GM23338 (cell line): Measurements from ENCODE around the gene AGPAT4. TPM values are rescaled to one million over a fixed set of nuclear protein-coding genes. Genes with fewer than 3 reads are reported as not detected.
"Not testable (repeated sequence)": the region's sequence is repeated elsewhere in the genome, so short reads cannot be mapped to it uniquely, and the experiment has no call there.

Source experiments
- ATAC-seq: fragments of 200-7000 bp; cut with Tn5 transposase; 3 replicates; pipeline ENCODE4 v1.9.1; 2020
- DNase-seq: peaks from one replicate; pipeline ENCODE4 v3.0.0-alpha.2; 2015; ENCODE audit warnings: low spot score
- H2AFZ ChIP-seq: fragments of 200-600 bp; sonication (generic); 2 replicates; pipeline ENCODE4 v1.8.0; 2016; ENCODE audit warnings: antibody characterized with exemption, mild to moderate bottlenecking, moderate library complexity
- H3F3A ChIP-seq: fragments of 200-600 bp; sonication (generic); replicated peaks from 2 replicates; pipeline ENCODE4 v1.8.0; 2017; ENCODE audit warnings: antibody characterized with exemption, mixed run types, low read depth
- H3K27ac ChIP-seq: fragments of 200-600 bp; sonication (generic); 2 replicates; pipeline ENCODE4 v1.6.1; 2016; ENCODE audit warnings: low read depth
- H3K27me3 ChIP-seq: fragments of 200-600 bp; sonication (generic); 2 replicates; pipeline ENCODE4 v1.8.0; 2016; ENCODE audit warnings: mild to moderate bottlenecking, mixed run types, moderate library complexity; ENCODE audit not compliant: insufficient read depth
- H3K36me3 ChIP-seq: fragments of 200-600 bp; sonication (generic); 2 replicates; pipeline ENCODE4 v1.8.0; 2016; ENCODE audit warnings: mild to moderate bottlenecking; ENCODE audit not compliant: insufficient read depth
- H3K4me1 ChIP-seq: fragments of 200-600 bp; sonication (generic); 2 replicates; pipeline ENCODE4 v1.8.0; 2016; ENCODE audit warnings: mild to moderate bottlenecking, moderate library complexity; ENCODE audit not compliant: insufficient read depth
- H3K4me2 ChIP-seq: fragments of 200-600 bp; sonication (generic); 2 replicates; pipeline ENCODE4 v1.7.1; 2017; ENCODE audit warnings: mixed run types
- H3K4me3 ChIP-seq: fragments of 200-600 bp; sonication (generic); 2 replicates; pipeline ENCODE4 v1.6.1; 2016; ENCODE audit warnings: mixed run types
- H3K79me2 ChIP-seq: fragments of 200-600 bp; sonication (generic); replicated peaks from 2 replicates; pipeline ENCODE4 v1.8.0; 2017; ENCODE audit warnings: mild to moderate bottlenecking; ENCODE audit not compliant: insufficient read depth
- H3K9me2 ChIP-seq: fragments of 200-600 bp; sonication (generic); 2 replicates; pipeline ENCODE4 v1.8.0; 2017; ENCODE audit not compliant: insufficient read depth
- H4K20me1 ChIP-seq: fragments of 200-600 bp; sonication (generic); replicated peaks from 2 replicates; pipeline ENCODE4 v1.8.0; 2017; ENCODE audit warnings: mild to moderate bottlenecking; ENCODE audit not compliant: insufficient read depth
- H3K27ac Mint-ChIP-seq: 2 replicates; pipeline ENCODE4 v1.8.0; 2020; ENCODE audit warnings: inconsistent platforms, mild to moderate bottlenecking, moderate library complexity, mixed read lengths
- H3K27me3 Mint-ChIP-seq: 3 replicates; pipeline ENCODE4 v1.8.0; 2022; ENCODE audit warnings: low read depth, mild to moderate bottlenecking, moderate library complexity, mixed read lengths, inconsistent platforms; ENCODE audit not compliant: insufficient read depth, poor library complexity
- H3K36me3 Mint-ChIP-seq: 3 replicates; pipeline ENCODE4 v1.8.0; 2021; ENCODE audit warnings: low read depth, mild to moderate bottlenecking, inconsistent platforms, moderate library complexity, mixed read lengths
- H3K4me1 Mint-ChIP-seq: 3 replicates; pipeline ENCODE4 v1.8.0; 2020; ENCODE audit warnings: mild to moderate bottlenecking, inconsistent platforms, mixed read lengths
- H3K4me3 Mint-ChIP-seq: 3 replicates; pipeline ENCODE4 v1.8.0; 2021; ENCODE audit warnings: moderate library complexity, mild to moderate bottlenecking, inconsistent platforms, mixed read lengths
- H3K9me3 Mint-ChIP-seq: 3 replicates; pipeline ENCODE4 v1.8.0; 2020; ENCODE audit warnings: moderate library complexity, mild to moderate bottlenecking, inconsistent platforms, mixed read lengths
- STAT1 ChIP-seq: IDR thresholded peaks from one replicate; pipeline ENCODE4 v1.6.1; 2016; ENCODE audit warnings: antibody characterized with exemption; ENCODE audit not compliant: unreplicated experiment
- ZNF114 ChIP-seq: fragments of 250-450 bp; sonication (Bioruptor Pico); IDR thresholded peaks from 2 replicates; pipeline ENCODE4 v1.5.0; 2020; ENCODE audit warnings: mild to moderate bottlenecking, moderate library complexity
- polyA plus RNA-seq: library from polyadenylated mRNA; unstranded; fragments of >200 nt; fragmentation: Nextera tagmentation; extraction: Ambion mirVana; gene quantifications from 2 replicates; pipeline ENCODE4 v1.2.1, GENCODE V29; 2016
- total RNA-seq: library from RNA; depleted of rRNA; stranded (reverse); fragments of >200 nt; shearing (Covaris generic); gene quantifications from 2 replicates; pipeline ENCODE4 v1.2.3, GENCODE V29; 2014
- TF ChIP-seq, protein P1 (sequence below): fragments of 250-450 bp; sonication (Bioruptor Pico); IDR thresholded peaks from 2 replicates; pipeline ENCODE4 v1.5.0; 2020; ENCODE audit warnings: mild to moderate bottlenecking, moderate library complexity

AGPAT4 gene
- total and polyA plus RNA-seq, 2 experiments from 2014 or later = 8.9 to 19.3 TPM

- TF ChIP-seq, protein P1, sequence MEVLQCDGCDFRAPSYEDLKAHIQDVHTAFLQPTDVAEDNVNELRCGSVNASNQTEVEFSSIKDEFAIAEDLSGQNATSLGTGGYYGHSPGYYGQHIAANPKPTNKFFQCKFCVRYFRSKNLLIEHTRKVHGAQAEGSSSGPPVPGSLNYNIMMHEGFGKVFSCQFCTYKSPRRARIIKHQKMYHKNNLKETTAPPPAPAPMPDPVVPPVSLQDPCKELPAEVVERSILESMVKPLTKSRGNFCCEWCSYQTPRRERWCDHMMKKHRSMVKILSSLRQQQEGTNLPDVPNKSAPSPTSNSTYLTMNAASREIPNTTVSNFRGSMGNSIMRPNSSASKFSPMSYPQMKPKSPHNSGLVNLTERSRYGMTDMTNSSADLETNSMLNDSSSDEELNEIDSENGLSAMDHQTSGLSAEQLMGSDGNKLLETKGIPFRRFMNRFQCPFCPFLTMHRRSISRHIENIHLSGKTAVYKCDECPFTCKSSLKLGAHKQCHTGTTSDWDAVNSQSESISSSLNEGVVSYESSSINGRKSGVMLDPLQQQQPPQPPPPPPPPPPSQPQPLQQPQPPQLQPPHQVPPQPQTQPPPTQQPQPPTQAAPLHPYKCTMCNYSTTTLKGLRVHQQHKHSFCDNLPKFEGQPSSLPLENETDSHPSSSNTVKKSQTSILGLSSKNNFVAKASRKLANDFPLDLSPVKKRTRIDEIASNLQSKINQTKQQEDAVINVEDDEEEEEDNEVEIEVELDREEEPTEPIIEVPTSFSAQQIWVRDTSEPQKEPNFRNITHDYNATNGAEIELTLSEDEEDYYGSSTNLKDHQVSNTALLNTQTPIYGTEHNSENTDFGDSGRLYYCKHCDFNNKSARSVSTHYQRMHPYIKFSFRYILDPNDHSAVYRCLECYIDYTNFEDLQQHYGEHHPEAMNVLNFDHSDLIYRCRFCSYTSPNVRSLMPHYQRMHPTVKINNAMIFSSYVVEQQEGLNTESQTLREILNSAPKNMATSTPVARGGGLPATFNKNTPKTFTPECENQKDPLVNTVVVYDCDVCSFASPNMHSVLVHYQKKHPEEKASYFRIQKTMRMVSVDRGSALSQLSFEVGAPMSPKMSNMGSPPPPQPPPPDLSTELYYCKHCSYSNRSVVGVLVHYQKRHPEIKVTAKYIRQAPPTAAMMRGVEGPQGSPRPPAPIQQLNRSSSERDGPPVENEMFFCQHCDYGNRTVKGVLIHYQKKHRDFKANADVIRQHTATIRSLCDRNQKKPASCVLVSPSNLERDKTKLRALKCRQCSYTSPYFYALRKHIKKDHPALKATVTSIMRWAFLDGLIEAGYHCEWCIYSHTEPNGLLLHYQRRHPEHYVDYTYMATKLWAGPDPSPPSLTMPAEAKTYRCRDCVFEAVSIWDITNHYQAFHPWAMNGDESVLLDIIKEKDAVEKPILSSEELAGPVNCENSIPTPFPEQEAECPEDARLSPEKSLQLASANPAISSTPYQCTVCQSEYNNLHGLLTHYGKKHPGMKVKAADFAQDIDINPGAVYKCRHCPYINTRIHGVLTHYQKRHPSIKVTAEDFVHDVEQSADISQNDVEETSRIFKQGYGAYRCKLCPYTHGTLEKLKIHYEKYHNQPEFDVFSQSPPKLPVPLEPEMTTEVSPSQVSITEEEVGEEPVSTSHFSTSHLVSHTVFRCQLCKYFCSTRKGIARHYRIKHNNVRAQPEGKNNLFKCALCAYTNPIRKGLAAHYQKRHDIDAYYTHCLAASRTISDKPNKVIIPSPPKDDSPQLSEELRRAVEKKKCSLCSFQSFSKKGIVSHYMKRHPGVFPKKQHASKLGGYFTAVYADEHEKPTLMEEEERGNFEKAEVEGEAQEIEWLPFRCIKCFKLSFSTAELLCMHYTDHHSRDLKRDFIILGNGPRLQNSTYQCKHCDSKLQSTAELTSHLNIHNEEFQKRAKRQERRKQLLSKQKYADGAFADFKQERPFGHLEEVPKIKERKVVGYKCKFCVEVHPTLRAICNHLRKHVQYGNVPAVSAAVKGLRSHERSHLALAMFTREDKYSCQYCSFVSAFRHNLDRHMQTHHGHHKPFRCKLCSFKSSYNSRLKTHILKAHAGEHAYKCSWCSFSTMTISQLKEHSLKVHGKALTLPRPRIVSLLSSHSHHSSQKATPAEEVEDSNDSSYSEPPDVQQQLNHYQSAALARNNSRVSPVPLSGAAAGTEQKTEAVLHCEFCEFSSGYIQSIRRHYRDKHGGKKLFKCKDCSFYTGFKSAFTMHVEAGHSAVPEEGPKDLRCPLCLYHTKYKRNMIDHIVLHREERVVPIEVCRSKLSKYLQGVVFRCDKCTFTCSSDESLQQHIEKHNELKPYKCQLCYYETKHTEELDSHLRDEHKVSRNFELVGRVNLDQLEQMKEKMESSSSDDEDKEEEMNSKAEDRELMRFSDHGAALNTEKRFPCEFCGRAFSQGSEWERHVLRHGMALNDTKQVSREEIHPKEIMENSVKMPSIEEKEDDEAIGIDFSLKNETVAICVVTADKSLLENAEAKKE (CRISPR knock-in tag) = no peak
- TF ChIP-seq ZNF114 (no peak), STAT1 (no peak)
Measured at GRCh38 chr6:161313940-161314509, 40.2 kb upstream of the AGPAT4 start (continued).

GRCh38 chr6:161313475-161313874 lies 39.6 kb upstream of the AGPAT4 start:
- ATAC-seq, H3K4me2 ChIP-seq, DNase-seq, H3K4me1 ChIP-seq, H3F3A ChIP-seq, H2AFZ ChIP-seq, H3K27me3 ChIP-seq, H3K9me2 ChIP-seq, H3K27ac ChIP-seq, H3K27me3 Mint-ChIP-seq, H3K4me3 ChIP-seq, H4K20me1 ChIP-seq, H3K27ac Mint-ChIP-seq, H3K79me2 ChIP-seq, H3K4me3 Mint-ChIP-seq, H3K4me1 Mint-ChIP-seq, H3K36me3 ChIP-seq: not testable (repeated sequence)
- Mint-ChIP-seq H3K36me3 (peaks cover 30% of the 10 kb centered on the region), H3K9me3 (peaks cover 34% of the 10 kb centered on the region)

DNA sequence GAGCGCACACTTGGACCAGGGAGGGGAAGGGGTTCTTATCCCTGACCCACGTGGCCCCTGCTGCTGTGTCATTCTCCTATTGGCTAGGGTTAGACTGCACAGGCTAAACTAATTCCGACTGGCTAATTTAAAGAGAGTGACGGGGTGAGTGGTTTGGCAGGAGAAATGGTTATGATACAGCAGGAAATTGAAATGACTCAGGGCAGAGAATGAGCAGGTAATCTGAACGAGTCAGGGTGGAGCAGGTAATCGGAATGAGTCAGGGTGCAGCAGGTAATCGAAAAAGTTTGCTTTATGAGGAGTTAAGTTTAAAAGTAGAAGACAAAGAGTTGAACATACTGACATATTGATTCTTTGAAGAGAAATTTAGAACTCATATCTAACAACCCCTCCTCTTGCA lies 35.9 kb upstream of the AGPAT4 start:
- H3K4me1 ChIP-seq, H3K27me3 Mint-ChIP-seq, DNase-seq, H3K27ac ChIP-seq, H3K79me2 ChIP-seq, H3K36me3 ChIP-seq, H3K27ac Mint-ChIP-seq, H3K4me3 ChIP-seq, H3K27me3 ChIP-seq, H3K4me3 Mint-ChIP-seq, H4K20me1 ChIP-seq, H3F3A ChIP-seq, H3K9me2 ChIP-seq, ATAC-seq, H3K4me1 Mint-ChIP-seq, H2AFZ ChIP-seq, H3K4me2 ChIP-seq: not testable (repeated sequence)
- peaks cover 24% of the 10 kb centered on the region; the same call in 2 of the 3 replicates for H3K36me3 Mint-ChIP-seq
- peaks cover 26% of the 10 kb centered on the region for H3K9me3 Mint-ChIP-seq
